Measurements from ENCODE around the gene TNS3. TPM values are rescaled to one million over a fixed set of nuclear protein-coding genes. Genes with fewer than 3 reads are reported as not detected.

TNS3 gene
- total and polyA plus RNA-seq, 9 of the 15 experiments (the other 6 are each of a cell fraction or from before 2014, with no cell fraction given): 0.20 TPM; not detected in 8

DNA sequence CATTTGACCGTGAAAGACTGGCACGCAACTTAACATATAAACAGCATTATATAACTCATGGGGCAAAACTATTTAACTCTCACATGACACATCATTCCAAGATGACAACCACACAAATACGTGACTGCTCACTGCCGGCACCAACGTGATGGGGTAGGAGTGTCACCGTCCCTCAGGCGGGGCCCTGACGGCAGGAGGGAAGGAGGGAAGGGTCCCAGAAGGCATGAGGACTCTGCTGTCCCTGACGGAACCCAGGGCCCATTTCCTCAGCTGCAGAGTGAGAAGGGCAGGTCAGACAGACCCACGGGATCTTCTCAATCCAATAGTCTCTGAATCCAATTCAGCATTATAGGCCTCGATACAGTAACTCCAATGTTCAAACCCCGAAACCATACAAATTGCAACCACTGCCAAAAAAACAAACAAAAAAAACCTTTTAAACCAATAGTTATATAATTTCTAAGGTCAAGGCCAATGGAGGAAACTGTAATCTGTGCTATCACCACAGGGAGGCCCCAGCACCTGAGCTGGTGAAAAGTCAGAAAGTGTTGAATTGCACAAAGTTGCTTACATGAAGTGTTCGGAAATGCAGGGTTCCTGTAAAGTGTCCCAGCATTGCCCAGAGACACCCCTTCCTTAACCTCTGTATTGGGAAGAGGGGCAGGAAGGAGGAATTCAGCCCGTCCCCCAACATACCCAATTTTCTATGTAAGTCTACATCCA is 137.4 kb downstream of the TNS3 start (continued):
- TF ChIP-seq, protein P1, sequence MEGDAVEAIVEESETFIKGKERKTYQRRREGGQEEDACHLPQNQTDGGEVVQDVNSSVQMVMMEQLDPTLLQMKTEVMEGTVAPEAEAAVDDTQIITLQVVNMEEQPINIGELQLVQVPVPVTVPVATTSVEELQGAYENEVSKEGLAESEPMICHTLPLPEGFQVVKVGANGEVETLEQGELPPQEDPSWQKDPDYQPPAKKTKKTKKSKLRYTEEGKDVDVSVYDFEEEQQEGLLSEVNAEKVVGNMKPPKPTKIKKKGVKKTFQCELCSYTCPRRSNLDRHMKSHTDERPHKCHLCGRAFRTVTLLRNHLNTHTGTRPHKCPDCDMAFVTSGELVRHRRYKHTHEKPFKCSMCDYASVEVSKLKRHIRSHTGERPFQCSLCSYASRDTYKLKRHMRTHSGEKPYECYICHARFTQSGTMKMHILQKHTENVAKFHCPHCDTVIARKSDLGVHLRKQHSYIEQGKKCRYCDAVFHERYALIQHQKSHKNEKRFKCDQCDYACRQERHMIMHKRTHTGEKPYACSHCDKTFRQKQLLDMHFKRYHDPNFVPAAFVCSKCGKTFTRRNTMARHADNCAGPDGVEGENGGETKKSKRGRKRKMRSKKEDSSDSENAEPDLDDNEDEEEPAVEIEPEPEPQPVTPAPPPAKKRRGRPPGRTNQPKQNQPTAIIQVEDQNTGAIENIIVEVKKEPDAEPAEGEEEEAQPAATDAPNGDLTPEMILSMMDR (IDR thresholded peaks at IDR 0.05 in 2 of 3, conservative IDR thresholded peaks at IDR 0.05 in 1 of 3; ENCODE audit: insufficient read depth in 2 of 3, low read depth in 1 of 3, low read length in 3 of 3): peak; percentile 18 to 48 (median 44); a peak in 3 of 6 replicates

- H3K4me1 ChIP-seq (replicated peaks in 1 of 2; ENCODE audit: control insufficient read depth in 2 of 2, insufficient read depth in 2 of 2, low read length in 2 of 2): no peaks in the 10 kb centered on the region
- no peak overlapping the region for H3K4me2 ChIP-seq (ENCODE audit: insufficient read depth, low read length)
- in situ Hi-C loops (cut with MboI): no loop called here
- no peaks in the 10 kb centered on the region for H3K9me1 ChIP-seq (ENCODE audit: control insufficient read depth, insufficient read depth, low read length)
- intact Hi-C loops (cut with micrococcal nuclease): no loop called here
- ChIA-PET CTCF (ENCODE audit: low intra/inter-chr PET ratio) (no interaction called here), POLR2A (no interaction called here)
- H3K27ac ChIP-seq (ENCODE audit: extremely low read depth, low read depth, low read length): no peak overlapping the region
- no peaks in the 10 kb centered on the region for H3K9me3 ChIP-seq (replicated peaks; ENCODE audit: control insufficient read depth, insufficient read depth, low read depth, low read length)
- ATAC-seq (no peak), FAIRE-seq (no peak), DNase-seq (ENCODE audit: extremely low read depth in 1 of 4, low spot score in 3 of 4) (no peak)
- no peaks in the 10 kb centered on the region for H4K20me1 ChIP-seq (replicated peaks; ENCODE audit: control insufficient read depth, insufficient read depth, low read length)
- no peak overlapping the region for H3K4me3 ChIP-seq
- WGBS (ENCODE audit: insufficient coverage, low coverage, missing lambda C conversion rate): 3% methylated on average over 8 of the region's 8 CpGs
- H3K36me3 ChIP-seq (ENCODE audit: control insufficient read depth, insufficient read depth, low read length): no peaks in the 10 kb centered on the region
- no TSS peak for BruUV-seq (replicated peaks)
- H2AFZ ChIP-seq (ENCODE audit: low read depth, low read length): no peak overlapping the region
- H3K27me3 ChIP-seq (ENCODE audit: control insufficient read depth in 2 of 2, insufficient read depth in 2 of 2, low read length in 2 of 2): peaks cover 0 to 43% of the 10 kb centered on the region in 2 experiments; a peak in 4 of 5 replicates
- H3K79me2 ChIP-seq (ENCODE audit: control insufficient read depth, insufficient read depth, low read length): no peaks in the 10 kb centered on the region
- H3K9ac ChIP-seq (ENCODE audit: insufficient read depth in 1 of 2, low read depth in 2 of 2, low read length in 2 of 2): no peak overlapping the region
- TF ChIP-seq HNRNPL (IDR thresholded peaks at IDR 0.05; ENCODE audit: low read depth, low read length): no peak
- no peak for TF ChIP-seq C11orf30 (IDR thresholded peaks at IDR 0.05; ENCODE audit: low read depth)
- TF ChIP-seq PTTG1 (tag; IDR thresholded peaks at IDR 0.05; ENCODE audit: low read depth): no peak
- no peak for TF ChIP-seq ZNF239 (CRISPR knock-in tag; IDR thresholded peaks at IDR 0.05)
- TF ChIP-seq BRCA1 (IDR thresholded peaks at IDR 0.05): no peak
- TF ChIP-seq BRCA1 (CRISPR knock-in tag; IDR thresholded peaks at IDR 0.05): no peak
- no peak for TF ChIP-seq BHLHE40 (IDR thresholded peaks at IDR 0.05; ENCODE audit: low read length)
- no peak for TF ChIP-seq NUFIP1 (IDR thresholded peaks at IDR 0.05; ENCODE audit: partially characterized antibody)
- TF ChIP-seq ZNF445 (CRISPR knock-in tag; IDR thresholded peaks at IDR 0.05; ENCODE audit: low read depth): no peak
- no peak for TF ChIP-seq ARID4B (CRISPR knock-in tag; IDR thresholded peaks at IDR 0.05)
- TF ChIP-seq HMGXB4 (CRISPR knock-in tag; IDR thresholded peaks at IDR 0.05): no peak
- TF ChIP-seq SAFB2 (IDR thresholded peaks at IDR 0.05; ENCODE audit: borderline replicate concordance, low read depth, low read length, severe bottlenecking): no peak
Measured at GRCh38 chr7:47443049-47443448, 138.9 kb downstream of the TNS3 start.
